GM23338 (cell line): Measurements from ENCODE around the gene KPTN. TPM values are rescaled to one million over a fixed set of nuclear protein-coding genes. Genes with fewer than 3 reads are reported as not detected.

Source experiments
- ATAC-seq: fragments of 200-7000 bp; cut with Tn5 transposase; 3 replicates; pipeline ENCODE4 v1.9.1; 2020
- DNase-seq: peaks from one replicate; pipeline ENCODE4 v3.0.0-alpha.2; 2015; ENCODE audit warnings: low spot score
- H2AFZ ChIP-seq: fragments of 200-600 bp; sonication (generic); 2 replicates; pipeline ENCODE4 v1.8.0; 2016; ENCODE audit warnings: antibody characterized with exemption, mild to moderate bottlenecking, moderate library complexity
- H3F3A ChIP-seq: fragments of 200-600 bp; sonication (generic); replicated peaks from 2 replicates; pipeline ENCODE4 v1.8.0; 2017; ENCODE audit warnings: antibody characterized with exemption, mixed run types, low read depth
- H3K27ac ChIP-seq: fragments of 200-600 bp; sonication (generic); 2 replicates; pipeline ENCODE4 v1.6.1; 2016; ENCODE audit warnings: low read depth
- H3K27me3 ChIP-seq: fragments of 200-600 bp; sonication (generic); 2 replicates; pipeline ENCODE4 v1.8.0; 2016; ENCODE audit warnings: mild to moderate bottlenecking, mixed run types, moderate library complexity; ENCODE audit not compliant: insufficient read depth
- H3K36me3 ChIP-seq: fragments of 200-600 bp; sonication (generic); 2 replicates; pipeline ENCODE4 v1.8.0; 2016; ENCODE audit warnings: mild to moderate bottlenecking; ENCODE audit not compliant: insufficient read depth
- H3K4me1 ChIP-seq: fragments of 200-600 bp; sonication (generic); 2 replicates; pipeline ENCODE4 v1.8.0; 2016; ENCODE audit warnings: mild to moderate bottlenecking, moderate library complexity; ENCODE audit not compliant: insufficient read depth
- H3K4me2 ChIP-seq: fragments of 200-600 bp; sonication (generic); 2 replicates; pipeline ENCODE4 v1.7.1; 2017; ENCODE audit warnings: mixed run types
- H3K4me3 ChIP-seq: fragments of 200-600 bp; sonication (generic); 2 replicates; pipeline ENCODE4 v1.6.1; 2016; ENCODE audit warnings: mixed run types
- H3K79me2 ChIP-seq: fragments of 200-600 bp; sonication (generic); replicated peaks from 2 replicates; pipeline ENCODE4 v1.8.0; 2017; ENCODE audit warnings: mild to moderate bottlenecking; ENCODE audit not compliant: insufficient read depth
- H3K9me2 ChIP-seq: fragments of 200-600 bp; sonication (generic); 2 replicates; pipeline ENCODE4 v1.8.0; 2017; ENCODE audit not compliant: insufficient read depth
- H4K20me1 ChIP-seq: fragments of 200-600 bp; sonication (generic); replicated peaks from 2 replicates; pipeline ENCODE4 v1.8.0; 2017; ENCODE audit warnings: mild to moderate bottlenecking; ENCODE audit not compliant: insufficient read depth
- H3K27ac Mint-ChIP-seq: 2 replicates; pipeline ENCODE4 v1.8.0; 2020; ENCODE audit warnings: inconsistent platforms, mild to moderate bottlenecking, moderate library complexity, mixed read lengths
- H3K27me3 Mint-ChIP-seq: 3 replicates; pipeline ENCODE4 v1.8.0; 2022; ENCODE audit warnings: low read depth, mild to moderate bottlenecking, moderate library complexity, mixed read lengths, inconsistent platforms; ENCODE audit not compliant: insufficient read depth, poor library complexity
- H3K36me3 Mint-ChIP-seq: 3 replicates; pipeline ENCODE4 v1.8.0; 2021; ENCODE audit warnings: low read depth, mild to moderate bottlenecking, inconsistent platforms, moderate library complexity, mixed read lengths
- H3K4me1 Mint-ChIP-seq: 3 replicates; pipeline ENCODE4 v1.8.0; 2020; ENCODE audit warnings: mild to moderate bottlenecking, inconsistent platforms, mixed read lengths
- H3K4me3 Mint-ChIP-seq: 3 replicates; pipeline ENCODE4 v1.8.0; 2021; ENCODE audit warnings: moderate library complexity, mild to moderate bottlenecking, inconsistent platforms, mixed read lengths
- H3K9me3 Mint-ChIP-seq: 3 replicates; pipeline ENCODE4 v1.8.0; 2020; ENCODE audit warnings: moderate library complexity, mild to moderate bottlenecking, inconsistent platforms, mixed read lengths
- CREB1 ChIP-seq: fragments of 250-450 bp; sonication (Bioruptor Pico); IDR thresholded peaks from 2 replicates; pipeline ENCODE4 v1.5.0; 2020; ENCODE audit warnings: low read depth, mild to moderate bottlenecking, moderate library complexity
- CTCF ChIP-seq, 2 experiments: fragments of 200-600 bp in 1 of 2; sonication (generic) in 1 of 2; conservative IDR thresholded peaks; 2 replicates each; pipeline versions ENCODE4 v1.5.1 to v1.6.1; 2016 to 2017; ENCODE audit warnings: antibody characterized with exemption in 2 of 2, low read depth in 2 of 2, mild to moderate bottlenecking in 2 of 2, moderate library complexity in 1 of 2
- ETS1 ChIP-seq: IDR thresholded peaks from 2 replicates; pipeline ENCODE4 v1.6.1; 2016; ENCODE audit warnings: antibody characterized with exemption
- EZH2 ChIP-seq: fragments of 200-600 bp; sonication (generic); IDR thresholded peaks from one replicate; pipeline ENCODE4 v1.8.0; 2017; ENCODE audit warnings: antibody characterized with exemption, mild to moderate bottlenecking, low read depth; ENCODE audit not compliant: unreplicated experiment
- EZH2phosphoT487 ChIP-seq: fragments of 200-600 bp; sonication (generic); IDR thresholded peaks from one replicate; pipeline ENCODE4 v1.8.1; 2018; ENCODE audit warnings: antibody characterized with exemption; ENCODE audit not compliant: unreplicated experiment
- JUNB ChIP-seq: IDR thresholded peaks from one replicate; pipeline ENCODE4 v1.6.1; 2016; ENCODE audit warnings: antibody characterized with exemption; ENCODE audit not compliant: unreplicated experiment
- NANOG ChIP-seq: IDR thresholded peaks from 2 replicates; pipeline ENCODE4 v1.6.1; 2016; ENCODE audit warnings: antibody characterized with exemption, borderline replicate concordance
- POLR2AphosphoS5 ChIP-seq: IDR thresholded peaks from 2 replicates; pipeline ENCODE4 v1.6.1; 2016; ENCODE audit warnings: antibody characterized with exemption, low read depth
- STAT1 ChIP-seq: IDR thresholded peaks from one replicate; pipeline ENCODE4 v1.6.1; 2016; ENCODE audit warnings: antibody characterized with exemption; ENCODE audit not compliant: unreplicated experiment
- ZNF114 ChIP-seq: fragments of 250-450 bp; sonication (Bioruptor Pico); IDR thresholded peaks from 2 replicates; pipeline ENCODE4 v1.5.0; 2020; ENCODE audit warnings: mild to moderate bottlenecking, moderate library complexity
- ZNF331 ChIP-seq: fragments of 250-450 bp; sonication (Bioruptor Pico); IDR thresholded peaks from 2 replicates; pipeline ENCODE4 v1.5.0; 2020; ENCODE audit warnings: low read depth, mild to moderate bottlenecking, moderate library complexity
- ZNF462 ChIP-seq: fragments of 250-450 bp; sonication (Bioruptor Pico); IDR thresholded peaks from 2 replicates; pipeline ENCODE4 v1.5.0; 2020; ENCODE audit warnings: mild to moderate bottlenecking, moderate library complexity
- polyA plus RNA-seq: library from polyadenylated mRNA; unstranded; fragments of >200 nt; fragmentation: Nextera tagmentation; extraction: Ambion mirVana; gene quantifications from 2 replicates; pipeline ENCODE4 v1.2.1, GENCODE V29; 2016
- total RNA-seq: library from RNA; depleted of rRNA; stranded (reverse); fragments of >200 nt; shearing (Covaris generic); gene quantifications from 2 replicates; pipeline ENCODE4 v1.2.3, GENCODE V29; 2014
- TF ChIP-seq, protein P1 (sequence below): IDR thresholded peaks from one replicate; pipeline ENCODE4 v1.6.1; 2018; ENCODE audit warnings: antibody characterized with exemption; ENCODE audit not compliant: unreplicated experiment

The KPTN gene
- total and polyA plus RNA-seq, 2 experiments from 2014 or later = 19.8 to 26.2 TPM

- Mint-ChIP-seq H3K36me3 (no peaks in the 10 kb centered on the region), H3K4me3 (no peak overlapping the region), H3K9me3 (no peaks in the 10 kb centered on the region; the same call in 2 of the 3 replicates), H3K4me1 (peaks cover 22% of the 10 kb centered on the region), H3K27ac (0 out of 2 replicates have a peak overlapping the region, but pooled peaks have one; percentile 30), H3K27me3 (peaks cover 20% of the 10 kb centered on the region)
- TF ChIP-seq STAT1 (no peak), ETS1 (no peak), ZNF331 (CRISPR knock-in tag) (no peak), NANOG (no peak), CTCF (conservative IDR thresholded peaks at IDR 0.05; ENCODE audit: low read depth in 2 of 2) (no peak), CREB1 (CRISPR knock-in tag) (no peak), EZH2phosphoT487 (no peak), JUNB (no peak), ZNF462 (CRISPR knock-in tag) (no peak), EZH2 (no peak), ZNF114 (CRISPR knock-in tag) (no peak), POLR2AphosphoS5 (no peak)
- TF ChIP-seq, protein P1, sequence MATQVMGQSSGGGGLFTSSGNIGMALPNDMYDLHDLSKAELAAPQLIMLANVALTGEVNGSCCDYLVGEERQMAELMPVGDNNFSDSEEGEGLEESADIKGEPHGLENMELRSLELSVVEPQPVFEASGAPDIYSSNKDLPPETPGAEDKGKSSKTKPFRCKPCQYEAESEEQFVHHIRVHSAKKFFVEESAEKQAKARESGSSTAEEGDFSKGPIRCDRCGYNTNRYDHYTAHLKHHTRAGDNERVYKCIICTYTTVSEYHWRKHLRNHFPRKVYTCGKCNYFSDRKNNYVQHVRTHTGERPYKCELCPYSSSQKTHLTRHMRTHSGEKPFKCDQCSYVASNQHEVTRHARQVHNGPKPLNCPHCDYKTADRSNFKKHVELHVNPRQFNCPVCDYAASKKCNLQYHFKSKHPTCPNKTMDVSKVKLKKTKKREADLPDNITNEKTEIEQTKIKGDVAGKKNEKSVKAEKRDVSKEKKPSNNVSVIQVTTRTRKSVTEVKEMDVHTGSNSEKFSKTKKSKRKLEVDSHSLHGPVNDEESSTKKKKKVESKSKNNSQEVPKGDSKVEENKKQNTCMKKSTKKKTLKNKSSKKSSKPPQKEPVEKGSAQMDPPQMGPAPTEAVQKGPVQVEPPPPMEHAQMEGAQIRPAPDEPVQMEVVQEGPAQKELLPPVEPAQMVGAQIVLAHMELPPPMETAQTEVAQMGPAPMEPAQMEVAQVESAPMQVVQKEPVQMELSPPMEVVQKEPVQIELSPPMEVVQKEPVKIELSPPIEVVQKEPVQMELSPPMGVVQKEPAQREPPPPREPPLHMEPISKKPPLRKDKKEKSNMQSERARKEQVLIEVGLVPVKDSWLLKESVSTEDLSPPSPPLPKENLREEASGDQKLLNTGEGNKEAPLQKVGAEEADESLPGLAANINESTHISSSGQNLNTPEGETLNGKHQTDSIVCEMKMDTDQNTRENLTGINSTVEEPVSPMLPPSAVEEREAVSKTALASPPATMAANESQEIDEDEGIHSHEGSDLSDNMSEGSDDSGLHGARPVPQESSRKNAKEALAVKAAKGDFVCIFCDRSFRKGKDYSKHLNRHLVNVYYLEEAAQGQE = no peak
- Histone ChIP-seq H3K9me2 (no peaks in the 10 kb centered on the region), H3F3A (no peaks in the 10 kb centered on the region), H3K27ac (0 out of 2 replicates have a peak overlapping the region, but pooled peaks have one; percentile 45), H4K20me1 (peaks cover 12% of the 10 kb centered on the region), H3K27me3 (no peaks in the 10 kb centered on the region), H2AFZ (no peak overlapping the region), H3K4me2 (no peak overlapping the region), H3K36me3 (no peaks in the 10 kb centered on the region), H3K4me3 (no peak overlapping the region), H3K4me1 (no peaks in the 10 kb centered on the region; the same call in 1 of the 2 replicates), H3K79me2 (peaks cover 77% of the 10 kb centered on the region)
- ATAC-seq (no peak), DNase-seq (no peak)
Measured at GRCh38 chr19:47509973-47510372, 26.0 kb upstream of the KPTN start.
